NK-92 (cell line): Measurements from ENCODE around the gene TPSAB1.

Experiments used
- DNase-seq: peaks from one replicate; lab custom pipeline; 2025; ENCODE audit not compliant: unreplicated experiment; lab: John Stamatoyannopoulos, UW

Gene TPSAB1

GRCh38 chr16:1209081-1209480 is 31.4 kb upstream of the TPSAB1 start:
- no peak for DNase-seq

DNA sequence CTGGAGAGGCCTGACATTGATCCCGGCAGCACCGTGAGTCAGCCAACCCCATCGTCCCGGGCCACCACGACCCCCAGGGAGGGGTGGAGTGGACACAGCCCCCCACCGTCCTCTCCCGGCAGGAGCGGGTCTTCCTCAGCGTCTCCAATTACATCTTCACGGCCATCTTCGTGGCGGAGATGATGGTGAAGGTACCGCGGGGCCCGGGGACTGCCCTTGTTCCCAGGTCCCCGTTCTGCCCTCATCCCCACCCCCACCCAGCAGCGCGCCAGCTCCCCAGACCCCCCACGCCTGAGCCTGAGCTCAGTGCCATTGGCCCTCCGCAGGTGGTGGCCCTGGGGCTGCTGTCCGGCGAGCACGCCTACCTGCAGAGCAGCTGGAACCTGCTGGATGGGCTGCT is 30.0 kb upstream of the TPSAB1 start:
- DNase-seq, result no peak

GRCh38 chr16:1211451-1212268 is 28.8 kb upstream of the TPSAB1 start:
- no peak for DNase-seq

DNA sequence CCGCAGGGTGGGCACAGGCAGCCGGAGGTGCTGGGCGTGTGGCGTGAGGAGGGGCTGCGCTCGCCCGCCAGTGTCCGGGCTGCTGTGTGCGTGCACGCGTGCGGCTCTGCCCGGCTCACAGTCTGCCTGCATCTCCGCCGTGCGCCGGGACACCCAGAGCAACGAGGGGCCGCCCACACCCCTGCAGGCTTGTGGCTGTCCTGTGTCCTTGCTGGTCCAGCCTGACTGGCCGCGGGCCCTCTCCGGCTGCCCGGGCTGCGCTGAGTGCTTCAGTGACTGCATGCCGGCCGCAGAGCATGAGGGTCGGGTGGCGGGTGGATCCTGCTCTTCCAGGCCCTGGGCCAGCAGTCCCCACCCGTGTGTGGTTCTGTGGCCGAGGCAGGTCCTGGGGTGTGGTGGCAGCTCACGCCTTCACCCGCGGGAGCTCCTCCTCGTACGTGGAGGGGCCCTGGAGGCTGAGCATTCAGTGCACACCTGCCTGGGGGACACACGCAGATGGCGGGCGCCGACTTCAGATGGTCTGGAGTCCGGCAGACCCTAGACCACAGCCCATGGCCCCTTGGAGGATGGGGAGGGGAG is 27.8 kb upstream of the TPSAB1 start:
- DNase-seq, result no peak

- DNase-seq, result no peak
Measured at GRCh38 chr16:1213231-1213630, 27.3 kb upstream of the TPSAB1 start.

GRCh38 chr16:1213796-1214372 is 26.6 kb upstream of the TPSAB1 start:
- no peak for DNase-seq

GRCh38 chr16:1214719-1215118 is 25.8 kb upstream of the TPSAB1 start:
- no peak for DNase-seq

DNA sequence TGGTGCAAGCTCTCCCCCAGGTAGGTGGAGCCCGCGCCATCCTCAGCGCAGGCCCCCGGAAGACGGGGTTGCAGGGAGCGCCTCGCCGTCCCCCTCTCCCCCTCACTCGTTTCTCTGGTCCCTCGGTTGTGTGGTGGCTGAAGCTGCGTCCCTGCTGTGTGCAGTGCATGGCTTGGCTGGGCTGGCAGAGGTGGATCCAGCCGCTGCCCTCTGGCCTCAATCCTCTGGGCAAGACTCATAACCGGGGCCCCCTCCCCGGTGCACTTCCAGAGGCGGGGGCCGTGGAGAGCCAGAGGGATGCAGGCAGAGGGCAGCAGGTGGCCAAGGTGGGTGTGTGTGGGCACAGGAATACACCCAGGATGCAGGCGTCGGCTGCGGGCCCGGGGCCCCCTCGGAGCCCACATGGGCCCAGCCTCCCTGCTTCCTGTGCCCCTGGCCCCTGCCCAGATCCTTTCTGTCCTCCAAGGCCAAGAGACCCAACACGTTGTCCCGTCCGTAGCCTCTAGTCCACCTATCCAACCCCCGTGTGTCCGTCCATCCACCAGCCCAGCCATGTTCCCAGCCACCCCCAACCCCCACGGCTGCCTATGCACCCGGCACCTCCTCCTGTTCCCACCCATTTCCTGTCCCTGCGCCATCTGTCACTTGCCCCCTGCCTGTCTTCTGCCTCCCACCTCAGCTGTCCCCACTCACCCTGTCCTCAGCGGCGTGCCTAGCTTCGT is 24.8 kb upstream of the TPSAB1 start:
- DNase-seq, result no peak

- no peak for DNase-seq
Measured at GRCh38 chr16:1216296-1216619, 24.2 kb upstream of the TPSAB1 start.

DNA sequence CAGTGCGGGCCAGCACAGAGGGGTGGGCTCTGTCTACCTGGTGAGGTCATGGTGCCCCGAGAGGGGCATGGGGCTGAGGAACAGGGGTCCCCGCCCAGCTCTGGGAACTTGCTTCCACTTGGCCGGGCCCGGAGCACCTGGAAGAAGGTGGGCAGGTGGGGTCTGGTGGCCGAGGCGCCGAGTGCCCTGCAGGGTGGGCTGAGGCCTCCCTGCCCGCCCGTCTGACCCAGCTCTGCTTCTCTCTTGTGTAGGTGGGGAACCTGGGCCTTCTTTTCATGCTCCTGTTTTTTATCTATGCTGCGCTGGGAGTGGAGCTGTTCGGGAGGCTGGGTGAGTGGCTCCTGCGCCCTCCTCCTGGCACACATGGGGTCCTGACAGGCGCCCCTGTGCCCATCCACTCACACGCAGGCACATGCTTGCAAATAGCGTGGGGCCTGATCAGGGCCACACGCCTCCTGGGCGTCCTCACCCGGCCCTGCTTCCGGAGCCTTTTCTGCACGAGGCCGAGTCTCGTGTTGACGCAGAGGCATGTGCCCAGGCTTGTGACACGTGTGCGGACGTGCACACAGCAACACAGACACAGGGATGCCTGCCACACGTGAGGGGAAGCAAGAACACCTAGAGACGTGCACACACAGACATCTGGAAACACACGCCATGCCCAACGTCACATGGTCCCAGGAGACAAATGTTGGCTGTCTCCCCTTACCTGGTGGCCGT is 23.7 kb upstream of the TPSAB1 start:
- no peak for DNase-seq

GRCh38 chr16:1217526-1217925 is 23.0 kb upstream of the TPSAB1 start:
- DNase-seq, result no peak

- DNase-seq, result no peak
Measured at GRCh38 chr16:1218061-1218929, 22.2 kb upstream of the TPSAB1 start.

- no peak for DNase-seq
Measured at GRCh38 chr16:1218930-1219611, 21.4 kb upstream of the TPSAB1 start.

DNA sequence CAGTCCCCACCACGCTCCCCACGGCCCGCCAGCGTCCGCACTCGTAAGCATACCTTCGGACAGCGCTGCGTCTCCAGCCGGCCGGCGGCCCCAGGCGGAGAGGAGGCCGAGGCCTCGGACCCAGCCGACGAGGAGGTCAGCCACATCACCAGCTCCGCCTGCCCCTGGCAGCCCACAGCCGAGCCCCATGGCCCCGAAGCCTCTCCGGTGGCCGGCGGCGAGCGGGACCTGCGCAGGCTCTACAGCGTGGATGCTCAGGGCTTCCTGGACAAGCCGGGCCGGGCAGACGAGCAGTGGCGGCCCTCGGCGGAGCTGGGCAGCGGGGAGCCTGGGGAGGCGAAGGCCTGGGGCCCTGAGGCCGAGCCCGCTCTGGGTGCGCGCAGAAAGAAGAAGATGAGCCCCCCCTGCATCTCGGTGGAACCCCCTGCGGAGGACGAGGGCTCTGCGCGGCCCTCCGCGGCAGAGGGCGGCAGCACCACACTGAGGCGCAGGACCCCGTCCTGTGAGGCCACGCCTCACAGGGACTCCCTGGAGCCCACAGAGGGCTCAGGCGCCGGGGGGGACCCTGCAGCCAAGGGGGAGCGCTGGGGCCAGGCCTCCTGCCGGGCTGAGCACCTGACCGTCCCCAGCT is 20.3 kb upstream of the TPSAB1 start:
- no peak for DNase-seq

DNA sequence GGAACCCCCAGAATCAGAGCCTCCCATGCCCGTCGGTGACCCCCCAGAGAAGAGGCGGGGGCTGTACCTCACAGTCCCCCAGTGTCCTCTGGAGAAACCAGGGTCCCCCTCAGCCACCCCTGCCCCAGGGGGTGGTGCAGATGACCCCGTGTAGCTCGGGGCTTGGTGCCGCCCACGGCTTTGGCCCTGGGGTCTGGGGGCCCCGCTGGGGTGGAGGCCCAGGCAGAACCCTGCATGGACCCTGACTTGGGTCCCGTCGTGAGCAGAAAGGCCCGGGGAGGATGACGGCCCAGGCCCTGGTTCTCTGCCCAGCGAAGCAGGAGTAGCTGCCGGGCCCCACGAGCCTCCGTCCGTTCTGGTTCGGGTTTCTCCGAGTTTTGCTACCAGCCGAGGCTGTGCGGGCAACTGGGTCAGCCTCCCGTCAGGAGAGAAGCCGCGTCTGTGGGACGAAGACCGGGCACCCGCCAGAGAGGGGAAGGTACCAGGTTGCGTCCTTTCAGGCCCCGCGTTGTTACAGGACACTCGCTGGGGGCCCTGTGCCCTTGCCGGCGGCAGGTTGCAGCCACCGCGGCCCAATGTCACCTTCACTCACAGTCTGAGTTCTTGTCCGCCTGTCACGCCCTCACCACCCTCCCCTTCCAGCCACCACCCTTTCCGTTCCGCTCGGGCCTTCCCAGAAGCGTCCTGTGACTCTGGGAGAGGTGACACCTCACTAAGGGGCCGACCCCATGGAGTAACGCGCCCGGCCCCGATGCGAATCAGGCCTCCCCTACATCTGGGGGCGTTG is 19.5 kb upstream of the TPSAB1 start:
- DNase-seq, result no peak

DNA sequence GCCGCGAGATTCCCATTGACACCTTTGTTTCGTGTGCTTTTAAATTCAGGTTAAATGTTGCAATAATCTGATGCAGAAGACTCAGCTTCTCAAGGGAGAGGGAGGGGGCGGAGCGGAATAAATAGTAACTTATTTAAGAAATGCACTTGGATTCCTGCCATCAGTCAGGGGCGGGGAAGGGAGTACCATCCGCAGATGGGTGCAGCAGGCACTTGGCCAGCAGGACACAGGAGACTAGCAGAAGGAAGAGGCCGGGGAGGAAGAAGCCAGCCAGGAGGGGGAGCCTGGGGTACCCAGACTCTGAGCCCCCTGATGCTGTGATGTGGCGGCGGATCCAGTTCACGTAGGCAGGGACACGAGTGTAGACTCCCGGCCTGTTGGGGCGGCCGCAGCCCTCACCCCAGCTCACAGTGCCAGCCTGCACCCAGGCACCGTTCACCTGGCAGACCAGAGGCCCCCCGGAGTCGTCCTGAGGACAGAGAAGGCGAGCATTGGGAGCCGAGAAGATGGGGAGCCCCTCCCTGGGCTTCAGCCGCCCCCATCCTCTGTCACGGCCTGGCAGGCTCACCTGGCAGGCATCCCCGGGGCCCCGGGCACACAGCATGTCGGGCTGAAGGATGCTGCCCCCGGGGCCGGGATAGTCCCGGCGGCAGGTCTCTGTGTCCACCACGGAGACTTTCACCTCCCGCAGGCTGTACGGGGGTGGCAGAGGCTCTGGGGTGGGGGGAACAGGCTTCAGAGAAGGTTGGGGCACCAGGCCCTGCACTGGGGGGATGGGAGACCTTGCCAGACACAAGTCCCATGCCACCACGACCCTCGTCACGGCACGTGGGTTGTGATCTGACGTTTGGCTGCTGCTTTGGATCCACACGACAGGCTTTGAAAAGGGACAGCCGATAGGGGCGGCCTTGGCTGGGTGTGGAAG is 18.6 kb upstream of the TPSAB1 start:
- DNase-seq, result no peak

DNA sequence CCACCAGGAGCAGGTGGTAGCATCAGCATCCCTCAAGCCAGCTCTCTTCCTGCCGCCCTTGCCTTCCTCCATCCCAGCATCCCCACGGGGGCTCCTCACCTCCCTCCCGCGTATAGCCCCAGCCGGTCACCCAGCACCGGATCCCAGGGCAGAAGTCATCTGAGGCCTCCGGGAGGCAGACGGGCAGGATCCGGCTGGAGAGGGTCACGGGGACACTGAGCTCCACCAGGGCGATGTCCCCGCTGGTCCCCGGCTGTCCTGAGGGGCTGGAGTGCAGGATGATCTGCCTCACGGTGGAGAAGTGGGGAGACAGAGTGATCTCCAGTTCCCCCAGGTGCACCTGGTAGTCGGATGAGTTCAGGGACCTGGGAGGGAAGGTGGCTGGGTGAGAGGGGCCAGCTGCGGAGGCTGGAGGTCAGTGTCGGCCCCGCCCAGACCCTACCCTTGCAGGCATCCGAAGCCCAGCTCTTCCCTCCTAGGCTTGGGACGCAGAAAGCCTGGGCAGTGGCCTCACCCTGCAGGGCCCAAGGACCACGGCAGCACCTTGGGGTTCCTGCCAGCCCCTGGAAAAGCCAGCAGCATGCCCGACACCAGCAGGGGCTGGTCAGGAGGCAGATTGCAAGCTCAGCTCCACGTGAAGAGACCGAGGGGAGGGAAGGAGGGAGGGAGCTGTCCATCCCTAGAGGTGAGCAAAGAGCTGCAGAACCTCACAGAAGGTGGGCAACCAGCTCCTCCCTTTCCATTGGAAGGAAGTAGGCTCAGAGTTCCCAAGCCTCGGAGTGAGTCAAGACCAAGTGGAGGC is 17.8 kb upstream of the TPSAB1 start:
- DNase-seq, result no peak
